Measurements from ENCODE around the gene SBF2. TPM values are rescaled to one million over a fixed set of nuclear protein-coding genes. Genes with fewer than 3 reads are reported as not detected.

Gene SBF2
- total RNA-seq, 3 donors from 2014 or later (not counting 1 experiment from before 2014, with no cell fraction given), result 25.2 to 26.9 (median 26.3) TPM

- intact Hi-C loops (cut with micrococcal nuclease), result no loop called here
- Mint-ChIP-seq H3K4me1 (peaks cover 6 to 8% of the 10 kb centered on the region in 2 donors), H3K4me3 (no peak overlapping the region), H3K9me3 (no peaks in the 10 kb centered on the region), H3K36me3 (no peaks in the 10 kb centered on the region), H3K27me3 (ENCODE audit: low read depth in 2 of 2) (no peaks in the 10 kb centered on the region), H3K27ac (no peak overlapping the region)
- Histone ChIP-seq H3K36me3 (ENCODE audit: control insufficient read depth, insufficient read depth, low read length) (peaks cover 9% of the 10 kb centered on the region), H3K4me1 (ENCODE audit: control insufficient read depth, insufficient read depth, low read length) (no peaks in the 10 kb centered on the region), H3K27me3 (ENCODE audit: control insufficient read depth, insufficient read depth, low read length) (no peaks in the 10 kb centered on the region), H3K27ac (ENCODE audit: low read length) (no peak overlapping the region), H3K9me3 (ENCODE audit: control insufficient read depth, insufficient read depth, low read length) (no peaks in the 10 kb centered on the region), H3K4me3 (ENCODE audit: low read length) (no peak overlapping the region)
- 72% methylated on average over 4 of the region's 4 CpGs for WGBS (ENCODE audit: insufficient coverage)
- DNase-seq (no peak), ATAC-seq (no peak)
- no peak for TF ChIP-seq CTCF (IDR thresholded peaks at IDR 0.05)
Measured at GRCh38 chr11:9858218-9858617, 435.8 kb downstream of the SBF2 start.

GRCh38 chr11:9855579-9856287 lies 438.3 kb downstream of the SBF2 start:
- intact Hi-C loops (cut with micrococcal nuclease), result no loop called here
- no peak for TF ChIP-seq CTCF (IDR thresholded peaks at IDR 0.05)
- Mint-ChIP-seq H3K27me3 (ENCODE audit: low read depth in 2 of 2) (no peaks in the 10 kb centered on the region), H3K4me3 (no peak overlapping the region), H3K4me1 (no peaks in the 10 kb centered on the region), H3K27ac (no peak overlapping the region), H3K9me3 (no peaks in the 10 kb centered on the region), H3K36me3 (no peaks in the 10 kb centered on the region)
- Histone ChIP-seq H3K27ac (ENCODE audit: low read length) (no peak overlapping the region), H3K4me3 (ENCODE audit: low read length) (no peak overlapping the region), H3K36me3 (ENCODE audit: control insufficient read depth, insufficient read depth, low read length) (peaks cover 9% of the 10 kb centered on the region), H3K27me3 (ENCODE audit: control insufficient read depth, insufficient read depth, low read length) (no peaks in the 10 kb centered on the region), H3K4me1 (ENCODE audit: control insufficient read depth, insufficient read depth, low read length) (no peaks in the 10 kb centered on the region), H3K9me3 (ENCODE audit: control insufficient read depth, insufficient read depth, low read length) (no peaks in the 10 kb centered on the region)
- 78% methylated on average over 2 of the region's 2 CpGs for WGBS (ENCODE audit: insufficient coverage)
- DNase-seq (no peak), ATAC-seq (no peak)

DNA sequence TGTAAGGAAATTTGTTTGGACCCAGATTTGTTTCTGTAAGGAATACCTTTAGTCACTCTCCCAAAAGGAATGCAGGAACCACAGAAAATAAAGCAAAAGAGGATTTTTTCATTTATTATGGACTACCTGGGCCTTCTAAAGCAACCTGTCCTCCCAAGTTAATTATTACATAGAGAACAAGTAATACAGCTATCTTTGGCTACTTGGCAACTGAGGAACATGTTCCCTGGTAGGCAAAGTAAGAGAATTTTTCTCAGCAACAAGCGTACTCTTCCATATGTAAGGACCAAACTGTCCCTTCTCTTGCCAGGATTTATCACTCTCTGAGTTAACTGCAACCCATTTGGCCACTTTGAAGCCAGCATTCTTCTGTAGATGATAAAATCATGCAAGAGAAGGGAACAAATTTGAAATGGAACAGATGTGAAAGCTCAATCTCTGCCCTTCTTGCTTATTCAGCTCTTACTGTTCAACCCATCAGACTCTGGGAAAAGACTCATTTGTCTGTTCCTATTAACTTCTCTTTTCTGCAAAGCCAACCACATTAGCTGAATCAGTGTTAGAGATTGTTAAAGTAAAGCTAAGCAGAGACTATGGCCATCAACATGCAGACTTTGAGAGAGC lies 440.0 kb downstream of the SBF2 start:
- 100% methylated on average over 1 of the region's 1 CpG for WGBS (ENCODE audit: insufficient coverage)
- Mint-ChIP-seq H3K27ac (no peak overlapping the region), H3K27me3 (ENCODE audit: low read depth in 2 of 2) (no peaks in the 10 kb centered on the region), H3K4me3 (no peak overlapping the region), H3K36me3 (peaks cover 7% of the 10 kb centered on the region), H3K9me3 (no peaks in the 10 kb centered on the region), H3K4me1 (no peaks in the 10 kb centered on the region)
- H3K9me3 ChIP-seq (ENCODE audit: control insufficient read depth, insufficient read depth, low read length), result no peaks in the 10 kb centered on the region
- TF ChIP-seq CTCF (IDR thresholded peaks at IDR 0.05), result no peak
- DNase-seq (no peak), ATAC-seq (no peak)
- no peaks in the 10 kb centered on the region for H3K4me1 ChIP-seq (ENCODE audit: control insufficient read depth, insufficient read depth, low read length)
- no peaks in the 10 kb centered on the region for H3K27me3 ChIP-seq (ENCODE audit: control insufficient read depth, insufficient read depth, low read length)
- no peak overlapping the region for H3K27ac ChIP-seq (ENCODE audit: low read length)
- H3K36me3 ChIP-seq (ENCODE audit: control insufficient read depth, insufficient read depth, low read length), result peaks cover 9% of the 10 kb centered on the region
- no peak overlapping the region for H3K4me3 ChIP-seq (ENCODE audit: low read length)
- intact Hi-C loops (cut with micrococcal nuclease), result no loop called here

Data from natural killer cell (primary cell).